NCI-H2107 (cell line): ENCODE measurements around the gene UGT8.
"Not testable (repeated sequence)": the region's sequence is repeated elsewhere in the genome, so short reads cannot be mapped to it uniquely, and the experiment has no call there.

Experiments
- DNase-seq: peaks from one replicate; lab custom pipeline; 2025; lab: John Stamatoyannopoulos, UW

UGT8 gene

GRCh38 chr4:114598191-114599121, at the start of gene UGT8:
TSS of gene UGT8 (plus strand) at chr4:114598807. CDS start at chr4:114622881, 24,074 bp downstream.
- no peak for DNase-seq

- DNase-seq: no peak
These were observed 49.0 kb upstream of the UGT8 start for GRCh38 chr4:114549638-114550037.

- DNase-seq: no peak
These were observed 40.1 kb upstream of the UGT8 start for GRCh38 chr4:114558446-114559020.

GRCh38 chr4:114561590-114561989, 37.0 kb upstream of the UGT8 start:
- DNase-seq: no peak

- no peak for DNase-seq
These were observed 36.3 kb upstream of the UGT8 start for GRCh38 chr4:114562176-114562904.

GRCh38 chr4:114563536-114564315, 34.9 kb upstream of the UGT8 start:
- DNase-seq: no peak

- no peak for DNase-seq
These were observed 21.2 kb upstream of the UGT8 start for GRCh38 chr4:114577386-114577785.

- DNase-seq: no peak
These were observed 16.0 kb upstream of the UGT8 start for GRCh38 chr4:114582621-114583020.

- DNase-seq: no peak
These were observed 10.3 kb upstream of the UGT8 start for GRCh38 chr4:114588305-114588704.

GRCh38 chr4:114590360-114590759, 8.2 kb upstream of the UGT8 start:
- DNase-seq: not testable (repeated sequence)

GRCh38 chr4:114593526-114593925, 5.1 kb upstream of the UGT8 start:
- no peak for DNase-seq

GRCh38 chr4:114595207-114595606, 3.4 kb upstream of the UGT8 start:
- DNase-seq: no peak

GRCh38 chr4:114595921-114596320, 2.7 kb upstream of the UGT8 start:
- no peak for DNase-seq

GRCh38 chr4:114597410-114598115, 1.0 kb upstream of the UGT8 start:
- DNase-seq: no peak

- no peak for DNase-seq
These were observed 760 bp downstream of the UGT8 start for GRCh38 chr4:114599231-114599902.

GRCh38 chr4:114599903-114600552, 1.4 kb downstream of the UGT8 start:
- no peak for DNase-seq

GRCh38 chr4:114600672-114601071, 2.1 kb downstream of the UGT8 start:
- DNase-seq: no peak

GRCh38 chr4:114601304-114602052, 2.9 kb downstream of the UGT8 start:
- no peak for DNase-seq

- no peak for DNase-seq
These were observed 4.9 kb downstream of the UGT8 start for GRCh38 chr4:114603497-114603896.
